ENCODE measurements around the gene MPI.
A peak's percentile ranks its signal among the peaks of the same experiment; 100 is the strongest.
"Not testable (repeated sequence)": the region's sequence is repeated elsewhere in the genome, so short reads cannot be mapped to it uniquely, and the experiment has no call there.

MPI gene

DNA sequence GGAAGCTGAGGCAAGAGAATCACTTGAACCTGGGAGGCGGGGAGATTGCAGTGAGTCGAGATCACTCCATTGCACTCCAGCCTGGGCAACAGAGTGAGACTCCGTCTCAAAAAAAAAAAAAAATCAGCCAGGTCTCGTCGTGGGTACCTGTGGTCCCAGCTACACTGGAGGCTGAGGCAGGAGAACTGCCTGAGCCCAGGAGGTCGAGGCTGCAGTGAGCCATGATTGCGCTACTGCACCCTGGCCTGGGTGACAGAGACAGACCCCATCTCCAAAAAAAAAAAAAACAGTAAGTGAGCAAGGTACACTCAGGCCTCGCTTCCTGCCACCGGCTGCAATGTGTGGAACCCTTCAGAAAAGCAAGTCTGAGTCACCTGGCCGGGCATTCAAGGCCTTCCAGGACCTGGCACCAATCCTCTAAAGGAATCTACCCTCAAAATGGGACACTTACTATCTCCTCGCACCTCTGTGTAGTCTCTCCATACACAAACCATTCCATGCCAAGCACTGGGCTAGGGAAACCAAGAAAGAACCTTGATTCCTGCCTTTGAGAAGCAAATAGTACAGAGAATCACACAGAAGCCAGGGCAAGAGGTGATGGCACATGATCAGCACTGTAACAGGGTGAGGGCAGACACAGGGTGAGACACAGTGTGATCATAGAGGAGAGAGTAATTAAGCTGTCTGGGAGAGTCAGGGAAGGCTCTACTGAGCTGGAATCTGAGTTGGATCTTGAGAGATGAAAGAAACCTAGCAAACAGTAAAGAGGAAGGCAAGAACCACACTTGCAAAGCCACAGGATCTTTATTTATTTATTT is 26.4 kb upstream of the MPI start:
- DNase-seq, result no peak

DNA sequence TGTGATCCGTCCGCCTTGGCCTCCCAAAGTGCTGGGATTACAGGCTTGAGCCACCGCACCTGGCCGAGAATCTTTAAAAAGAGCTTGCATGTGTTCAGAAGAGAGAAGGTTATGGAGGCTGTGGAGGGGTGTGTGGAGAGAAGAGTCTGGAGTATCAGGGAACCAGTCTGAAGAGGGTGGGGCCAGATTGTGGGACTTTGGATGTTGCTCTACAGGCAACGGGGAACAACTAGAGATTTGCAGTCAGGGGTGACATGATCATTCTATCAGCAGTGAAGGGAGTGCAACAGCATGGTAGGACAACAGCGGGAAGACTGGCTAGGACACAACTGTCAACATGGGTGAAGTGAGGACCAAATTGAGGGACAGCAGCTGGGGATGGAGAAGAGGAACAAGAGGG is 25.5 kb upstream of the MPI start:
- DNase-seq, result no peak

DNA sequence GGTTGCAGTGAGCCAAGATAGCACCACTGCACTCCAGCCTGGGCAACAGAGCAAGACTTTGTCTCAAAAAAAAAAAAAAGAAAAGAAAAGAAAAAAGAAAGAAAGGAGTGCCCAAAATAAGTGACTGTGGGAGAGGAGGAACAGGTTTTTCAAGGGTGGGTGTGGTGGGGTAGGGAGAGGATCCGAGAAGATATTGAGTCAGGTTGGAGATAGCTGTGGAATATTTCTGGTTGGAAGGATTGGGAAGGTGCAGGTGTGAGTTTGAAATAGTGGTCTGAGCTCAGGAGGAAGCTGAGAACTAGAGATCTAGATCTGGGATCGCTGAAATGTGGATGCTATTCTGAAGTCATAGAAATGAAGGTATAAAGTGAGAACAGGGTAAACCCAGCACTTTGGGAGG is 24.5 kb upstream of the MPI start:
- DNase-seq, result no peak

DNA sequence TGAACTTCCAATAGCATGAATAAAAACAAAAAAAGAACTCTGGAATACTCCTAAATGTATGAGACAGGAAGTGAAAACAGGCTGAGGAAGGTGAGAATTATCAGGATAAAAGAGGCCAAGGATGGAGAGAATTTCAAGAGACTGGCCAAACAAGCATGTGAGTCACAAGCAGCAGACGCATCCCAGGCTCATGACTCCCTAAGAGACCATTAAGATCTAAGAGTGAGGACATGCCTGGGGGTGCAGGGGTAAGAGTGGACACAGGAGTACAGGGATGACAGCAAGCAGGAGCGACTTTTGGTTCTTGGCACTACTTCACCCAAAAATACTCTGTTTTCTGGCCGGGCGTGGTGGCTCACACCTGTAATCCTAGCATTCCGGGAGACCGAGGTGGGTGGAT is 23.8 kb upstream of the MPI start:
- DNase-seq, result no peak

DNA sequence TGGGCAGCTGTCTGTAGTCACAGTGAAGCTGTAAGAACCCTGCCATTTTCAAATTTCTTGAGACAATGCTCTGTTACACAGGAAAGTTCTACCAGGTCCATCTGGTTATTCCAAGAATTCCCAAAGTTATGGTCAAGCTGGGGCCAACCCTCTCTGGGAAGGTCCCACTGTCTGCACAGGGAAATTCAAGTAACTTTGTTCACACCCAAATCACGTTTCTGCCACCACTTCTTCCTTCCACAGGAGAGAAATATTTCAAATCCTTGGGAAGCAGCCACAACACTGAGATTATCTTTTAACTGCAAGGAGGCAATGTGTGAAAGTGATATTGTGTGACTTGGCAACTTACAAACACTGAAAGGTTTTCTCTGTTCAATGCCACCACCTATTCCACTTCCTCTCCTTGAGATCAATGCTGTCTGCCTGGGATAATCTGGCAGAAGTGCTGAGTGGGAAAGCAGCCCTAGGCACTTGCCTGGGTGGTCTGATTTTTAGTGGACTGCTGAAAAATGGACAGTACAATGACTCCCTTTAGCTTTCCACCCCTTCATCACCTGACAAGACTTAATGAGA is 22.3 kb upstream of the MPI start:
- no peak for DNase-seq

DNA sequence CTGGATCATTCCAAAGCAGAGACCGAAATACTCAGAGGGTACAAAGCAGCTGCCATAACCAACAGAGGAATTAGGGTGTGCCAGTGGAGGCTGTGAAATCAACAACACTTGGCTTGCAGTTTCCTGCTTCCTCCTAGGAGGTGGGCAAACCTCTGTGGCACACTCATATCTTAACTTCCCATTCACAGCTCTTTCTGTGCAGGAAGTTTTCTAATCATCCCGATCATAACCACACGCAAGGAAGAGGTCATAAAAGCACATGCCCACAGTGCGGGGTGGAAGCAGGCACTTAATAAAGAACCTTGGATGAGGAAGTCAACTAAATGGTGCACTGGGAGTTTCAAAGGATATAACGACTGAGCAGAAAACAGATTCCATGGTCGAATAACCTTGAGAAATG is 21.8 kb upstream of the MPI start:
- DNase-seq, result peak in 1 of 2 donors; percentile 29

DNA sequence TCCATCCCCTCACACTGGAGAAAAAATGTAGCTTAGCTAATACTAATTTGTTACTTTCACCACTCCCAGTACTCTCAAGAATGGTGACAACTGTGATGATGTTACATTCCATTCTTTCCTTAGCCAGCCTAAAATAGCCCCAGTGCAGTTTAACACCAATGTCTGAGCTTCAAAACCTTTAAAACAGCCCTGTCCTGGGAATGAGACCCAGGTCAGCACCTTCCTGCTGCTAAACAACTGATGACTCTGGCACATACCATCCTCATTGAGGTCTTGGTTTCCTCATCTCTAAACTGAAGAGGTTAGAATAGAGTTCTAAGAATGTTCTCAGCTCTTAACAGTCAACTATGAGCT is 20.5 kb upstream of the MPI start:
- no peak for DNase-seq

DNA sequence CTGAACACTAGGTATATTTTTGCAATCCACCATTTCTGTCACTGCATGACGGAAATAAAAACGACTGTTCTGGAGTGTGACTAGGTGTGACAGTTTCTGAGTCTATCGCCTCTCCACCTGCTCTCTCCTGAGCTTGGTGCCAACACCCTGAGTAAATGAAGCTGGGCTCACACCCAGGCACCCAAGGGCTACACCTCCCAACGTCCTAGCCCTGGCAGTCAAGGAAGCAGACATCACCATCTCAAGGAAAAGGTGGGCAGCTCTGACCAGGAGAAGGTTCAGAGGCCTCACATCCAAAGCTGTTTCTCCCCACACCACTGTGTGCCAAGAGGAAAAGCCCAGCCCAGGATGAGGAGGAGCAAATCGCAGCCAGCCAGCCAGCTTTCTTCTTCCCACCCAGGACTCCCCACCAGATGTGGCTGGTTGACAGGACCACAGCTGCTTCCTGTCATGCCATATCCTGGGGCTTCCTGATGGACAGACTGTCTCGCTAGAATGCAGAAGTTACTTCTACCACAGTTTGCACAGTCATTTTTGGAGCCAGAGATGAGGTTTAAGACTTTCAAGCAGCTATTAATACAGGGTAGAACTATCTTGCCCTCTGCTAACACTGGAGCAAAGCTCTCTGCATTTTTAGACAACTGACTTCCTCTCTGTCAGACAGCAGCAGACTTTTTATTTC is 20.0 kb upstream of the MPI start:
- peak; percentile 31 to 47 for DNase-seq

DNA sequence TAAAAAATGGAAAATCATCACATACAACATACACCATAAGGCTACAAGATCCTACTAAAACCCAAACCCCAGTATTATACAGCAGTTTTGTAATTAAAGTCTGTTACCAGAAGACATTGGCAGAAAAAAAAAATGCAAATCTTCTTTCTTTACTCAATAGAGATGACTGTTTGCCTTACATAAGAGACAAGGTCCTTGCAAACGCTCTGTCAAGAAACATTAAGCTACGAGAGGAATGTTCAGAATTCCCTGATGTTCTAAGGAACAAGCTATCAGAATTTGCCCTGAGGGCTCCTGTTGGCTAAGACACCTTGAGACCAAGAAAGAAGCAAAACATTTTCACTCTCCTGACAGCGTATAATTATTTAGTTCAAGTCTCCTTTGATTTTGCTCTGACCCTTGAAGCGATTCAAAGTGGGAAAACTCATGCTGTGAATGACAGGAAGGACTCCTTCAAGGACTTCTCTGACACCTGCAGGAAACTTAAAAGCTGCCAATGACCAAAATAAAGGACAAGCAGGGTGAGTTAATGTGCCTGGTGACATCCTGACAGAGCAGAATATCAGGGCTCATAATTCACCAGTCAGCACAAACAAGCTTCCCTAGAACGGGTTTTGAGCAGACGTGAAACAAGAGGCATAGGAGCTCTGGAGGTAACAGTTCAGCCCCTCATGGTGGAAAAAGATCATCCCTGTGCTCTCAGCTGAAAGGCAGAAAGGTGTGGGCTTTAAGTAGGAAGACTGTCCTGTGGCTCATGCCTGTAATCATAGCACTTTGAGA is 19.2 kb upstream of the MPI start:
- no peak for DNase-seq

DNA sequence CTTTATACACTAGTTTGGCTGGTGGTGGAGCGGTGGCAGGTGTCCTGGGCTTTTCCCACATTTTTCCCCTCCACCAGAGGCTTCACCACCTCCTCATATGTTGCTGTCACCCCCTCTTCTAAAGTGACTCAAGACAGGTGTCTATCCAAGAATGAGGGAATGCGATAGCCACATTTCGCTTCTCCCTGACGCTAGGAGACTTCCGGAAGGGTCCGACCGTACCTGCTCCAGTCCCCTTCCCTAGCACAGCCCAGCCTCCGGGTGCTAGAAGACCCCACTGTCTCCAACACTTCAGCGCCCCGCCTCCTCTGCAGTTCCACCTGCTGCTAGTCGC is 17.2 kb upstream of the MPI start:
- no peak for DNase-seq

DNA sequence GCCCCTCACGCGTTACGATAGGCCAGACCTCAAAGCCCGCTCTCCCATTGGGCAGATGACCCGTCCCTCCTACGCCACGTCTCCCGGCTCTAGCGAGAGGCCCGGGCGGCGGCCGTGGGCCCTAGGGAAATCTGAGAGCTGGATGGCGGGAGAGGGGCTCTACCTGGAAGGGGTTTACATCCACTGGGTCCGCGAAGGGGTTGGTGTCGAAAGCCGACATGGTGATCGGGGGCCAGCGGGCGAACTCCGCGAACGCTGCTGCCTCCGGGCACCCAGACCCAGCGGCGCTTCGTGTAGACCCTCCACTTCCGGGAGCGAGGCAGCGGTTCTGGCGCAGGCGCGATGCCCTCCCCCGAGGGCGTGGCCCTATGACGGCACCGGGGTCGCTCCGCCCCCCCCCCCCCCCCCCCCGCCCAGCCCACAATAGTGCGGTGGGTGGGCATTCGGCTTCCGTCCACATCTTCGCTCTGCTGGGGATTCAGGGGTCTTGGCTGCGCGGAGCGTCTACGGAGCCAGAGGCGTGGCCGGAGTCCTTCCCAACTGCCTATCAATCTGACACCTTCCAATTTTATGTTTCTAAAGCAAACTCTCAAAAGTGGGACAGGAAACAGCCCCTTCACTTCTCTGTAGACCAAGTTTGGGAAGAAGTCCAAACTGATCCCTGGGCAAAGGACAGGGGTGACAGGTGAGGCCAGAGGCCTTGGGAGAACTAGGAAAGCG is 16.6 kb upstream of the MPI start, which contains the start of gene SCAMP2:
Gene SCAMP2 (minus strand): TSS at position 330 of the 720 bp plus-strand sequence. CDS start 110 bp downstream, at position 220.
- peak; percentile 92 for DNase-seq

DNA sequence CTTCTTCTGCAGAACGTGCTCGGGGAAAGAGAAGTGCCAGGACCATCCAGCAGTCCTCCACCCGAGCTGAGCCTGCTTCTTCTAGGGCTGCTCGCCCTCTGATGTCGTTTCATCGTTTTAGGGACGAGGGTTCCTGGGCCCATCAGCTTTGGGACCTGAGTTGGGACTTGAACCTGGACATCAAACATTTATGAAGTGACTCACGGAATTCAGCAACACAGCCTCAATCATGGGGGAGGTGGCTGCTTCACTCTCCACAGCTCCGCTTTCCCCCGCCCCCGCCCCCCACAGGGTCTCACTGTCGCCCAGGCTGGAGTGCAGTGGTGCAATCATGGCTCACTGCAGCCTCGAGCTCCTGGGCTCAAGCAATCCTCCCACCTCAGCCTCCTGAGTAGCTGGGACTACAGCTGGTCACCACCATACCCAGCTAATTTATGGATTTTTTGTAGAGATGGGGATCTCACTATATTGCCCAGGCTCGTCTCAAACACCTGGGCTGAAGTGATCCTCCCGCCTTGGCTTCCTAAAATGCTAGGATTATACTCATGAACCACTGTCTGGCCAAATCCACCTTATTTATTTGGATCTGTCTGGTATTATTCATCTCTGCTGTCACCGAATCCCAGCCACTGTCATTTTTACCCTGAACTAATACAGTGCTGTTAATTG is 16.0 kb upstream of the MPI start:
- DNase-seq, result peak in 1 of 2 donors; percentile 4

DNA sequence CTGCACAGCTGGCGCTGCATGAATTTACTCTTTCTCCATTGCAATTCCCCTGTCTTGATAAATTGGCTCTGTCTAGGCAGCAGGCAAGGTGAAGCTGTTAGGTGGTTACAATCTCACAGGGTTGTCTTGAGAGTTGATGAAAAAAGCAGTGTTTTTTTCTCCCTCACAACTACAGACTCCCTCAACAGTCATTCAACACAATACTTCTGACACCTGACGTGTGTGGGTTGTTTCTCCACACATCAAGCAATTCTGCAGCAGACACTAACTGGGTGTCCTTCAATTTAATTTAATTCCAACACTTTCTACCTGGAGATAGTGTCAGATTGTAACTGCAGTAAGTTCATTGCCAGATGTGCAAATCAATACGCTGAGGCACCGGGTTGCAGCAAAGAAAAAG is 11.6 kb upstream of the MPI start:
- no peak for DNase-seq

DNA sequence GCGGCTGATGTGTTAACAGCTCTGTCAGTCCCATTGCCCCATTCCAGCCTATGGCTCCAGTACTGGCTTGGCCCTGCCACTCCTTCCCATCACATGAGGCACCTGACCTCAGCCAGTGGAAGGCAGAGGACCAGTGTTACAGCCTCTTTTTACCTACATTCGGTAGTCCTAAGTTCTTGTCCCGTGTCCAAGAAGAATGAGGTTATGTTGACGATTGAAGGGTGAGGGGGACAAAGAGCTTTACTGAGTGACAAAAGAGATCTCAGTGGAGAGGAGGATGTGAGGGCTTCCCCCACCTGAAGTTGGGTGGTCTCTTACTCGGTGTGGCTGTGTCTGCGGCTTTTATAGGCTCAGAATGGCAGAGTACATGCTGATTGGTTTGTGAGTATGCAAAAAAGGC is 7.3 kb upstream of the MPI start:
- no peak for DNase-seq

DNA sequence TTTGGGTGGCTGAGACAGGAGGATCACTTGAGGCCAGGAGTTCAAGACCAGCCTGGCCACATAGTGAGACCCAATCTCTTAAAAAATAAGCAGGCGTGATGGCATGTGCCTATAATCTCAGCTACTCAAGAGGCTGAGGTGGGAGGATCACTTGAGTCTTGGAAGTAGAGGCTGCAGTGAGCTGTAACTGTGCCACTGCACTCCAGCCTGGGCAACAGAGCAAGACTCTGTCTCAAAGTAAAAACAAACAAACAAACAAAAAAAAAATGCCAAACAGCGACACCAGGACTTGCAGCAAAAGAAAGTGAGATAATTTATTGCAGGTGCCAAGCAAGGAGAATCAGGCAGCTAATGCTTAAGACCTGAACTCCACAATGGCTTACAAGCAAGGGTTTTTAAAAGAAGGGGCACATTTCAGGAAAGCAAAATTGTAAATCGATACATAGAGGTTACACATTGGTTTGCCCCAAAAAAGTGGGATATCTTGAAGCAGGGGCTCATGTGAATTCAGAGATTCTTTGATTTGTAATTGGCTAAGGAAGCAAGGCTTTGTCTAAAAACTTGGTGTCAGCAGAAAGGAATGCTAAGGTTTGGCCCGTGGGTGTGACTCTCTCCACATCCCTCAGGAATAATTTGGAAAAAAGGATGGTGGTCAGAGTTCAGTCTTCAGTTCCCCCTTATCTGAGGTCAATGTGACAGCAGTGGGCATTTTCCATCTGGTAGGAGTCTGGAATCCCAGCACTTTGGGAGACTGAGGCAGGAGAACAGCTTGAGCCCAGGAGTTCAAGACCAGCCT is 5.2 kb upstream of the MPI start:
- no peak for DNase-seq

DNA sequence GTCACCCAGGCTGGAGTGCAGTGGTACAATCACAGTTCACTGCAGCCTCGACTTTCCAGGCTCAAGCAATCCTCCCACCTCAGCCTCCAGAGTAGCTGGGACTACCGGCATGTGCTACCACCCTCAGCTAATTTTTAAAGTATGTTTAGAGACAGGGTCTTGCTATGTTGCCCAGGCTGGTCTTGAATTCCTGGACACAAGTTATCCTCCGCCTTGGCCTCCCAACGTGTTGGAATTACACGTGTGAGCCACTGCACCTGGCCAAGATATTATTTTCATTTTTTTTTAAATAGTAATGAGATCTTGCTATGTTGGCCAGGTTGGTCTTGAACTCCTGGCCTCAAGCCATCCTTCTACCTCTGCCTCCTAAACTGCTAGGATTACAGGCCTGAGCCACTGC is 4.4 kb upstream of the MPI start:
- DNase-seq, result no peak

DNA sequence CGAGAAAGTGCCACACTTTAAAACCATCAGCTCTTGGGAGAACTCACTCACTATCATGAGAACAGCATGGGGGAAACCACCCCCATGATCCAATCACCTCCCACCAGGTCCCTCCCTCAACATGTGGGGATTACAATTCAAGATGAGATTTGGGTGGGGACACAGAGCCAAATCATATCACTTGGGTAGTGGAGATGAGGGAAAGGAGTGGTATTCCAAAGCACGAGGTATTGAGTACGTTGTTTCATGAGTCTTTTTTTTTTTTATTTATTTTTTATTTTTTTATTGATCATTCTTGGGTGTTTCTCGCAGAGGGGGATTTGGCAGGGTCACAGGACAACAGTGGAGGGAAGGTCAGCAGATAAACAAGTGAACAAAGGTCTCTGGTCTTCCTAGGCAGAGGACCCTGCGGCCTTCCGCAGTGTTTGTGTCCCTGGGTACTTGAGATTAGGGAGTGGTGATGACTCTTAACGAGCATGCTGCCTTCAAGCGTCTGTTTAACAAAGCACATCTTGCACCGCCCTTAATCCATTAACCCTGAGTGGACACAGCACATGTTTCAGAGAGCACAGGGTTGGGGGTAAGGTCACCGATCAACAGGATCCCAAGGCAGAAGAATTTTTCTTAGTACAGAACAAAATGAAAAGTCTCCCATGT is 2.2 kb upstream of the MPI start:
- not testable (repeated sequence) for DNase-seq

DNA sequence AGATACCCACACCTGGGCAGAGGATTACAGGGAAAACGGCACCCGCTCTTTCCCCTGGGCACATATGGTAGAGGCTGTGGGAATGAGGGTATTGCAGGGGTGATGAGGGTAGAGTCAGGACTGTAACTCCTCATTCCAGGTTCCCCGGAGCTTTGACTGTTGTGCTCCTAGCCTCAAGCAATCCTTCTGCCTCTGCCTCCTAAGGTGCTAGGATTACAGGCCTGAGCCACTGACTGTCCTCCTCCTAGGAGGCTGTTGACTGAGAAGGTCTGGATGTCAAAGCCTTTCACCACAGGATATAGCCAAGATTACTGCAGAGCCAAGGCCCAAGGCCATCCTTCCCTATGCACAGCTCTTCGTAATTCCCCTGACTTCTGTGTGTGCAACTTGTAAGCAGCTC is 1.1 kb upstream of the MPI start:
- DNase-seq, result no peak

DNA sequence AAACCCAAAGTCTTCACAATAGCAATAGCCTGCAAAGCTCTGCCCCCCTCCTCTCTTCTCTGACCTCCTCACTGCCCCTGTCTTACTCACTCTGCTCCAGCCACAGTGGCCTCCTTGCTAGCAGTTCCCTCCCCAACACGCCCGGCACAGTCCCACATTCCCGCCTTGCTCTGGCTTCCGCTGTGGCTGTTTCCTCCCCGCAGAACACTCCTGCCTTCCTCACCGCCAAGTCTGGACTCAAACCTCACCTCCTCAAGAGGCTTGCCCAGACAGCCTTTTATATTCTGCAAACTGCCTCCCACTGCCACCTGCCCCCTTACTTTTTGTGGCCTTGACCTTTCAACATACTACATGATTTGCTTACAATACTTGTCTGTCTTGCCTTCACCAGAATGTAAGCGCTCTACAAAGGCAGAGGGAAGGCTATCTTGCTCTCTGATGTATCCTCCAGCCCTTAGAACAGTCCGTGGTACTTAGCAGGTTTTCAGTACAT is 406 bp upstream of the MPI start:
- no peak for DNase-seq

DNA sequence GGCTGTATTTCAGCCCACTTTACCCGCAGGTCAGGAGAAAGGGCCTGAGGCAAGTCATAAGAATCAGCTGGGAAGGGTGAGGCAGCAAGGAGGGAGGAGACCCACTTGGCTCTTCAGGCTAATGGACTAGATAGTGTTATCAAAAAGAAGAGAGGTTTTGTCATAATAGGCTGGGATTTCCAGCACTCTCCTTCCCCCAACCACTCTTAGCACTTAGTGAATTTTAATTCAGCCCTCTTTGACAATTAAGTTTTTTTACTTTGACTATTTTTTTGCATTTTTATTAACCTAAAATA is 771 bp downstream of the MPI start:
- DNase-seq, result no peak

DNA sequence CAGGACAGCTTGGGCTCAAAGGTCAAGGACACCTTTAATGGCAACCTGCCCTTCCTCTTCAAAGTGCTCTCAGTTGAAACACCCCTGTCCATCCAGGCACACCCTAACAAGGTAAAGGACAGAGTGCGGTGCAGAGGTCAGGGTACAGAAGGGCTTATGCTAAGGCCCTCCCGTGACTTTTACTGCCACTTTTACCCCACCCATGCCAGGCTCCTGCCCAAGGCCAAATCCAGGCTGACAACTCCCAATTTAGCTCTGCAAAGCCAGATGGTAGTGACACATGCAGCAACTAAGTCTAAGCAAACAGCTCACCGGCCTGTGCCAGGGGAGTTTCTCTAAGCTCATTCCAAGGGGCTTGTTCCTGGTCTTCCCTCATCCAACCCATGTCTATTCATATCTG is 1.6 kb downstream of the MPI start:
- DNase-seq, result no peak
